Measurements from ENCODE around the gene ZRANB1. TPM values are rescaled to one million over a fixed set of nuclear protein-coding genes. Genes with fewer than 3 reads are reported as not detected.

The ZRANB1 gene
- polyA plus RNA-seq, 4 donors = 6.3 to 17.0 (median 8.2) TPM

GRCh38 chr10:124928545-124928944 is 13.4 kb upstream of the ZRANB1 start:
- no peak for DNase-seq

GRCh38 chr10:124935946-124936345 is 6.0 kb upstream of the ZRANB1 start:
- DNase-seq (no peak), FAIRE-seq (no peak)
- Histone ChIP-seq H3K27ac (ENCODE audit: low read depth in 1 of 3, low read length in 2 of 3) (no peak overlapping the region), H3K4me3 (ENCODE audit: low read depth in 1 of 3, low read length in 3 of 3) (no peak overlapping the region), H3K27me3 (ENCODE audit: control insufficient read depth in 3 of 3, insufficient read depth in 3 of 3, low read length in 3 of 3) (no peaks in the 10 kb centered on the region), H3K9me3 (ENCODE audit: control insufficient read depth in 2 of 2, insufficient read depth in 1 of 2, low read depth in 1 of 2, low read length in 1 of 2) (peaks cover 0 to 6% of the 10 kb centered on the region in 2 donors), H3K4me1 (ENCODE audit: control insufficient read depth in 3 of 3, insufficient read depth in 2 of 3, low read depth in 1 of 3, low read length in 2 of 3) (no peaks in the 10 kb centered on the region), H3K36me3 (ENCODE audit: control insufficient read depth in 3 of 3, insufficient read depth in 2 of 3, low read depth in 1 of 3, low read length in 3 of 3) (no peaks in the 10 kb centered on the region)
- WGBS, 3 donors = 88 to 99% (median 89%) methylated on average over 2 of the region's 2 CpGs

More at GRCh38 chr10:124928545-124928944, 13.4 kb upstream of the ZRANB1 start:
- no peak overlapping the region for H3K27ac ChIP-seq (ENCODE audit: low read depth in 1 of 3, low read length in 2 of 3)
- no peaks in the 10 kb centered on the region for H3K27me3 ChIP-seq (ENCODE audit: control insufficient read depth in 3 of 3, insufficient read depth in 3 of 3, low read length in 3 of 3)
- H3K36me3 ChIP-seq (ENCODE audit: control insufficient read depth in 3 of 3, insufficient read depth in 2 of 3, low read depth in 1 of 3, low read length in 3 of 3) = peaks cover 0 to 2% (median 0%) of the 10 kb centered on the region in 3 donors
- peaks cover 0 to 6% of the 10 kb centered on the region in 2 donors for H3K9me3 ChIP-seq (ENCODE audit: control insufficient read depth in 2 of 2, insufficient read depth in 1 of 2, low read depth in 1 of 2, low read length in 1 of 2)
- FAIRE-seq = no peak
- H3K4me1 ChIP-seq (ENCODE audit: control insufficient read depth in 3 of 3, insufficient read depth in 2 of 3, low read depth in 1 of 3, low read length in 2 of 3) = peaks cover 0 to 3% (median 0%) of the 10 kb centered on the region in 3 donors
- H3K4me3 ChIP-seq (ENCODE audit: low read depth in 1 of 3, low read length in 3 of 3) = no peak overlapping the region
- 94 to 98% (median 96%) methylated on average over 3 of the region's 3 CpGs for WGBS, 3 donors

GRCh38 chr10:124936813-124937212 is 5.1 kb upstream of the ZRANB1 start:
- FAIRE-seq = no peak
- no peak overlapping the region for H3K4me3 ChIP-seq (ENCODE audit: low read depth in 1 of 3, low read length in 3 of 3)
- H3K9me3 ChIP-seq (ENCODE audit: control insufficient read depth in 2 of 2, insufficient read depth in 1 of 2, low read depth in 1 of 2, low read length in 1 of 2) = no peaks in the 10 kb centered on the region
- 96 to 98% (median 96%) methylated on average over 7 of the region's 7 CpGs for WGBS, 3 donors
- H3K4me1 ChIP-seq (ENCODE audit: control insufficient read depth in 3 of 3, insufficient read depth in 2 of 3, low read depth in 1 of 3, low read length in 2 of 3) = no peaks in the 10 kb centered on the region
- no peaks in the 10 kb centered on the region for H3K36me3 ChIP-seq (ENCODE audit: control insufficient read depth in 3 of 3, insufficient read depth in 2 of 3, low read depth in 1 of 3, low read length in 3 of 3)
- H3K27ac ChIP-seq (ENCODE audit: low read depth in 1 of 3, low read length in 2 of 3) = no peak overlapping the region
- H3K27me3 ChIP-seq (ENCODE audit: control insufficient read depth in 3 of 3, insufficient read depth in 3 of 3, low read length in 3 of 3) = no peaks in the 10 kb centered on the region
- no peak for DNase-seq

GRCh38 chr10:124939290-124939689 is 2.6 kb upstream of the ZRANB1 start:
- Histone ChIP-seq H3K36me3 (ENCODE audit: control insufficient read depth in 3 of 3, insufficient read depth in 2 of 3, low read depth in 1 of 3, low read length in 3 of 3) (peaks cover 0 to 2% (median 0%) of the 10 kb centered on the region in 3 donors), H3K4me1 (ENCODE audit: control insufficient read depth in 3 of 3, insufficient read depth in 2 of 3, low read depth in 1 of 3, low read length in 2 of 3) (peaks cover 0 to 3% (median 0%) of the 10 kb centered on the region in 3 donors), H3K9me3 (ENCODE audit: control insufficient read depth in 2 of 2, insufficient read depth in 1 of 2, low read depth in 1 of 2, low read length in 1 of 2) (no peaks in the 10 kb centered on the region), H3K27me3 (ENCODE audit: control insufficient read depth in 3 of 3, insufficient read depth in 3 of 3, low read length in 3 of 3) (no peaks in the 10 kb centered on the region), H3K4me3 (ENCODE audit: low read depth in 1 of 3, low read length in 3 of 3) (no peak overlapping the region), H3K27ac (ENCODE audit: low read depth in 1 of 3, low read length in 2 of 3) (no peak overlapping the region)
- DNase-seq = no peak
- FAIRE-seq = no peak
- 18 to 70% (median 62%) methylated on average over 1 of the region's 1 CpG for WGBS, 3 donors

DNA sequence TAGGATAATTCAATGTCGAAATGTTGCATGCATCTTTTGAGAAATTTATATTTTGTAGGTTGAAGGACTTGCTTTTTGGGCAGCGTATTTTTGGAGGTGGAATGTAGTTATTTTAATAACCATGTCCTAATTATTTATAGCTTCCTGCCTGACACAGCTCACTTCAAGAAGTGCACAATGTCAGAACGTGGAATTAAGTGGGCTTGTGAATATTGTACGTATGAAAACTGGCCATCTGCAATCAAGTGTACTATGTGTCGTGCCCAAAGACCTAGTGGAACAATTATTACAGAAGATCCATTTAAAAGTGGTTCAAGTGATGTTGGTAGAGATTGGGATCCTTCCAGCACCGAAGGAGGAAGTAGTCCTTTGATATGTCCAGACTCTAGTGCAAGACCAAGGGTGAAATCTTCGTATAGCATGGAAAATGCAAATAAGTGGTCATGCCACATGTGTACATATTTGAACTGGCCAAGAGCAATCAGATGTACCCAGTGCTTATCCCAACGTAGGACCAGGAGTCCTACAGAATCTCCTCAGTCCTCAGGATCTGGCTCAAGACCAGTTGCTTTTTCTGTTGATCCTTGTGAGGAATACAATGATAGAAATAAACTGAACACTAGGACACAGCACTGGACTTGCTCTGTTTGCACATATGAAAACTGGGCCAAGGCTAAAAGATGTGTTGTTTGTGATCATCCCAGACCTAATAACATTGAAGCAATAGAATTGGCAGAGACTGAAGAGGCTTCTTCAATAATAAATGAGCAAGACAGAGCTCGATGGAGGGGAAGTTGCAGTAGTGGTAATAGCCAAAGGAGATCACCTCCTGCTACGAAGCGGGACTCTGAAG is 620 bp downstream of the ZRANB1 start:
- FAIRE-seq (no peak), DNase-seq (no peak)
- H3K9me3 ChIP-seq (ENCODE audit: control insufficient read depth in 2 of 2, insufficient read depth in 1 of 2, low read depth in 1 of 2, low read length in 1 of 2) = no peaks in the 10 kb centered on the region
- peaks cover 0 to 7% (median 3%) of the 10 kb centered on the region in 3 donors for H3K36me3 ChIP-seq (ENCODE audit: control insufficient read depth in 3 of 3, insufficient read depth in 2 of 3, low read depth in 1 of 3, low read length in 3 of 3)
- no peak overlapping the region for H3K4me3 ChIP-seq (ENCODE audit: low read depth in 1 of 3, low read length in 3 of 3)
- H3K4me1 ChIP-seq (ENCODE audit: control insufficient read depth in 3 of 3, insufficient read depth in 2 of 3, low read depth in 1 of 3, low read length in 2 of 3) = peaks cover 0 to 5% (median 0%) of the 10 kb centered on the region in 3 donors
- H3K27ac ChIP-seq (ENCODE audit: low read depth in 1 of 3, low read length in 2 of 3) = peak overlapping the region in 1 of 3 donors; percentile 9
- WGBS, 3 donors = 60 to 80% (median 76%) methylated on average over 11 of the region's 11 CpGs
- no peaks in the 10 kb centered on the region for H3K27me3 ChIP-seq (ENCODE audit: control insufficient read depth in 3 of 3, insufficient read depth in 3 of 3, low read length in 3 of 3)

GRCh38 chr10:124943301-124944092 is 1.6 kb downstream of the ZRANB1 start:
- WGBS, 3 donors = 77 to 88% (median 86%) methylated on average over 9 of the region's 9 CpGs

GRCh38 chr10:124944982-124945381 is 3.1 kb downstream of the ZRANB1 start:
- Histone ChIP-seq H3K4me1 (ENCODE audit: control insufficient read depth in 3 of 3, insufficient read depth in 2 of 3, low read depth in 1 of 3, low read length in 2 of 3) (peaks cover 0 to 5% (median 0%) of the 10 kb centered on the region in 3 donors), H3K27ac (ENCODE audit: low read depth in 1 of 3, low read length in 2 of 3) (no peak overlapping the region), H3K9me3 (ENCODE audit: control insufficient read depth in 2 of 2, insufficient read depth in 1 of 2, low read depth in 1 of 2, low read length in 1 of 2) (no peaks in the 10 kb centered on the region), H3K4me3 (ENCODE audit: low read depth in 1 of 3, low read length in 3 of 3) (no peak overlapping the region), H3K27me3 (ENCODE audit: control insufficient read depth in 3 of 3, insufficient read depth in 3 of 3, low read length in 3 of 3) (no peaks in the 10 kb centered on the region), H3K36me3 (ENCODE audit: control insufficient read depth in 3 of 3, insufficient read depth in 2 of 3, low read depth in 1 of 3, low read length in 3 of 3) (peaks cover 4 to 11% (median 8%) of the 10 kb centered on the region in 3 donors)
- DNase-seq = no peak
- 62 to 71% (median 71%) methylated on average over 2 of the region's 2 CpGs for WGBS, 3 donors
- FAIRE-seq = no peak

More at GRCh38 chr10:124943301-124944092, 1.6 kb downstream of the ZRANB1 start:
- Histone ChIP-seq H3K27ac (ENCODE audit: low read depth in 1 of 3, low read length in 2 of 3) (peak overlapping the region in 1 of 3 donors; percentile 24), H3K36me3 (ENCODE audit: control insufficient read depth in 3 of 3, insufficient read depth in 2 of 3, low read depth in 1 of 3, low read length in 3 of 3) (peaks cover 4 to 7% (median 7%) of the 10 kb centered on the region in 3 donors), H3K9me3 (ENCODE audit: control insufficient read depth in 2 of 2, insufficient read depth in 1 of 2, low read depth in 1 of 2, low read length in 1 of 2) (no peaks in the 10 kb centered on the region), H3K4me3 (ENCODE audit: low read depth in 1 of 3, low read length in 3 of 3) (no peak overlapping the region), H3K27me3 (ENCODE audit: control insufficient read depth in 3 of 3, insufficient read depth in 3 of 3, low read length in 3 of 3) (no peaks in the 10 kb centered on the region), H3K4me1 (ENCODE audit: control insufficient read depth in 3 of 3, insufficient read depth in 2 of 3, low read depth in 1 of 3, low read length in 2 of 3) (peaks cover 0 to 5% (median 0%) of the 10 kb centered on the region in 3 donors)
- FAIRE-seq (no peak), DNase-seq (no peak)

DNA sequence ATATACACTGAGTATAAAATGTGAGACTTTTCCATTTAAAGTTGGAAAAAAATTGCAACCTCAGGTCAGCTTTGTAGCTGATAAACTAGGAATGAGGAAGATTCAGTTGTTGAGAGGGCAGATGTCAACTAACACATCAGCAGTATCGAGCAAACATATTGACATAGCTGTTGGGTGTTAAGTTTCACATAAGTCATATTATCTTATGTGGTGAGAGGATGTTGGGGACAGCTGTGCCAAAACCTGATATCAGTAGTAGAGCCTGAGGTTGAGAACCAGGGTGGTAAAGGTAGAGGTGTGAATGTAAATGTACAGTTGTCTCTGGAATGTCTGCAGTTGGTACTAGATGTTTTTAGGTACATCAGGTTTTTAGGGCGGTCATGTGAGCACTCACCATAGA is 5.0 kb downstream of the ZRANB1 start:
- no peak for FAIRE-seq
- DNase-seq = no peak
- no peak overlapping the region for H3K4me3 ChIP-seq (ENCODE audit: low read depth in 1 of 3, low read length in 3 of 3)
- peaks cover 0 to 5% (median 0%) of the 10 kb centered on the region in 3 donors for H3K4me1 ChIP-seq (ENCODE audit: control insufficient read depth in 3 of 3, insufficient read depth in 2 of 3, low read depth in 1 of 3, low read length in 2 of 3)
- 62 to 66% (median 65%) methylated on average over 2 of the region's 2 CpGs for WGBS, 3 donors
- peak overlapping the region in 1 of 3 donors; percentile 11 for H3K27ac ChIP-seq (ENCODE audit: low read depth in 1 of 3, low read length in 2 of 3)
- H3K9me3 ChIP-seq (ENCODE audit: control insufficient read depth in 2 of 2, insufficient read depth in 1 of 2, low read depth in 1 of 2, low read length in 1 of 2) = no peaks in the 10 kb centered on the region
- no peaks in the 10 kb centered on the region for H3K27me3 ChIP-seq (ENCODE audit: control insufficient read depth in 3 of 3, insufficient read depth in 3 of 3, low read length in 3 of 3)
- H3K36me3 ChIP-seq (ENCODE audit: control insufficient read depth in 3 of 3, insufficient read depth in 2 of 3, low read depth in 1 of 3, low read length in 3 of 3) = peaks cover 4 to 14% (median 8%) of the 10 kb centered on the region in 3 donors
